Smooth muscle cell of trachea (primary cell): ENCODE results near the gene IGF2BP2. TPM values are rescaled to one million over a fixed set of nuclear protein-coding genes. Genes with fewer than 3 reads are reported as not detected.

Experiments
- total RNA-seq: library from RNA; depleted of rRNA; stranded (reverse); fragments of >200 nt; gene quantifications from 2 replicates; pipeline ENCODE4 v1.2.1, GENCODE V29; 2014

IGF2BP2 gene
- total RNA-seq = 36.8 and 58.6 TPM in 2 replicates

GRCh38 chr3:185825006-185825638 lies at the start of gene IGF2BP2:
TSS of gene IGF2BP2 (minus strand) at chr3:185825042. CDS start at chr3:185824960, 82 bp downstream.

Other genes starting within 250 kb of the IGF2BP2 start
- gene SENP2, start 238.7 kb downstream of the IGF2BP2 start, total RNA-seq = 33.7 and 40.6 TPM in 2 replicates
- gene TRA2B, start 113.0 kb upstream of the IGF2BP2 start, total RNA-seq = 101 and 258 TPM in 2 replicates